HepG2 (cell line): ENCODE measurements around the gene CCDC85A. TPM values are rescaled to one million over a fixed set of nuclear protein-coding genes. Genes with fewer than 3 reads are reported as not detected.

Experiments used
- ATAC-seq: fragments of 200-7000 bp; cut with Tn5 transposase; 3 replicates; pipeline ENCODE4 v1.9.1; 2020; ENCODE audit warnings: mild to moderate bottlenecking, moderate library complexity
- BruUV-seq: library from RNA; stranded (reverse); fragments of 400-500 nt; replicated peaks from 2 replicates; lab custom pipeline; 2021; lab: Mats Ljungman, UMichigan
- CTCF ChIA-PET: fragments of 300-600 bp; formaldehyde crosslinking; extraction: SDS; loops from one replicate; lab custom pipeline; 2021; ENCODE audit warnings: low total read pairs, inconsistent platforms, low intra/inter-chr PET ratio; lab: Yijun Ruan, JAX
- POLR2A ChIA-PET: fragments of 350-600 bp; sonication (Branson Sonifier 250); formaldehyde crosslinking; loops from one replicate; lab custom pipeline; 2020; ENCODE audit warnings: antibody characterized with exemption, inconsistent platforms; lab: Yijun Ruan, JAX
- DNase-seq: peaks from one replicate; pipeline ENCODE4 v3.0.0-alpha.2; 2015; ENCODE audit warnings: low spot score
- FAIRE-seq: peaks from 3 replicates; lab custom pipeline; 2011; peaks lifted over from hg19 to GRCh38; lab: Jason Lieb, UNC
- H2AFZ ChIP-seq: one replicate; pipeline ENCODE4 v1.6.1; 2011; ENCODE audit warnings: low read length, inconsistent platforms
- H3K27ac ChIP-seq: fragments of 300-600 bp; 3 replicates; pipeline ENCODE4 v1.8.0; 2011; ENCODE audit warnings: mixed run types, mild to moderate bottlenecking, mixed read lengths, low read length, inconsistent platforms; ENCODE audit not compliant: insufficient read depth; ENCODE audit errors: extremely low read length
- H3K27me3 ChIP-seq, 2 experiments: fragments of 200-600 bp in 1 of 2; 2 replicates in 1 of 2; 3 replicates in 1 of 2; pipeline versions ENCODE4 v1.6.0 to v1.8.0; 2011; ENCODE audit warnings: low read length in 2 of 2, mild to moderate bottlenecking in 2 of 2, moderate library complexity in 2 of 2, inconsistent platforms in 1 of 2; ENCODE audit not compliant: insufficient read depth in 2 of 2, control insufficient read depth in 1 of 2
- H3K36me3 ChIP-seq, 2 experiments: fragments of 200-600 bp in 1 of 2; replicated peaks in 1 of 2; 2 replicates in 1 of 2; 3 replicates in 1 of 2; pipeline versions ENCODE4 v1.5.1 to v1.8.0; 2011; ENCODE audit warnings: low read length in 2 of 2, inconsistent platforms in 1 of 2; ENCODE audit not compliant: insufficient read depth in 2 of 2, control insufficient read depth in 1 of 2
- H3K4me1 ChIP-seq: 2 replicates; pipeline ENCODE4 v1.5.1; 2012; ENCODE audit warnings: low read length, inconsistent platforms; ENCODE audit not compliant: insufficient read depth
- H3K4me2 ChIP-seq: 2 replicates; pipeline ENCODE4 v1.6.0; 2011; ENCODE audit warnings: low read depth, low read length, inconsistent platforms
- H3K4me3 ChIP-seq, 3 experiments: fragments of 200-600 bp in 1 of 3; sonication (generic), shearing (Covaris generic) in 1 of 3; replicated peaks in 1 of 3; 2 replicates each; pipeline ENCODE4 v1.5.1; 2011 to 2016; ENCODE audit warnings: low read length in 3 of 3, inconsistent platforms in 2 of 3, low read depth in 2 of 3, mild to moderate bottlenecking in 2 of 3, control low read depth in 1 of 3, mixed read lengths in 1 of 3; ENCODE audit not compliant: insufficient read depth in 1 of 3
- H3K79me2 ChIP-seq: one replicate; pipeline ENCODE4 v1.6.1; 2011; ENCODE audit warnings: low read length, inconsistent platforms; ENCODE audit not compliant: insufficient read depth
- H3K9ac ChIP-seq: 2 replicates; pipeline ENCODE4 v1.6.0; 2011; ENCODE audit warnings: mild to moderate bottlenecking, low read depth, low read length, inconsistent platforms; ENCODE audit not compliant: insufficient read depth
- H3K9me3 ChIP-seq: 2 replicates; pipeline ENCODE4 v1.5.1; 2012; ENCODE audit warnings: mild to moderate bottlenecking, low read length
- H4K20me1 ChIP-seq: 2 replicates; pipeline ENCODE4 v1.6.0; 2011; ENCODE audit warnings: inconsistent platforms, mild to moderate bottlenecking, low read length, moderate library complexity; ENCODE audit not compliant: insufficient read depth
- ARNT ChIP-seq: fragments of 450-650 bp; IDR thresholded peaks from 2 replicates; pipeline ENCODE4 v1.6.1; 2017
- HOXA5 ChIP-seq: sonication (generic); formaldehyde crosslinking; IDR thresholded peaks from 2 replicates; pipeline ENCODE4 v1.4.0; 2020; ENCODE audit warnings: missing genetic modification reagents
- KDM4B ChIP-seq: sonication (generic); formaldehyde crosslinking; IDR thresholded peaks from 2 replicates; pipeline ENCODE4 v1.4.0; 2020; ENCODE audit warnings: missing genetic modification reagents
- NONO ChIP-seq, 2 experiments: fragments of 450-650 bp in 1 of 2; sonication (generic) in 1 of 2; formaldehyde crosslinking in 1 of 2; IDR thresholded peaks in 1 of 2; conservative IDR thresholded peaks in 1 of 2; 2 replicates each; pipeline versions ENCODE4 v1.6.1 to v1.8.0; 2017 to 2022; ENCODE audit warnings: mild to moderate bottlenecking in 1 of 2, missing genetic modification reagents in 1 of 2, moderate library complexity in 1 of 2
- PAF1 ChIP-seq: IDR thresholded peaks from 2 replicates; pipeline ENCODE4 v1.6.1; 2016; ENCODE audit warnings: missing genetic modification reagents, missing compliant biosample characterization
- SAP130 ChIP-seq: IDR thresholded peaks from 2 replicates; pipeline ENCODE4 v1.6.1; 2016; ENCODE audit warnings: low read depth
- SRY ChIP-seq: sonication (generic); formaldehyde crosslinking; IDR thresholded peaks from 2 replicates; pipeline ENCODE4 v1.8.0; 2022; ENCODE audit warnings: mild to moderate bottlenecking, missing genetic modification reagents
- TFAP4 ChIP-seq: sonication (generic); IDR thresholded peaks from 2 replicates; pipeline ENCODE4 v1.6.1; 2016; ENCODE audit warnings: low read depth, borderline replicate concordance
- ZBTB44 ChIP-seq: sonication (generic); formaldehyde crosslinking; IDR thresholded peaks from 2 replicates; pipeline ENCODE4 v1.4.0; 2020; ENCODE audit warnings: missing genetic modification reagents
- ZNF597 ChIP-seq: sonication (generic); formaldehyde crosslinking; IDR thresholded peaks from 2 replicates; pipeline ENCODE4 v1.5.0; 2020; ENCODE audit warnings: missing genetic modification reagents
- ZNF709 ChIP-seq: sonication (generic); formaldehyde crosslinking; IDR thresholded peaks from 2 replicates; pipeline ENCODE4 v1.5.0; 2020; ENCODE audit warnings: mild to moderate bottlenecking, missing genetic modification reagents
- ZNF724P ChIP-seq: sonication (generic); formaldehyde crosslinking; IDR thresholded peaks from 2 replicates; pipeline ENCODE4 v1.8.0; 2022; ENCODE audit warnings: missing genetic modification reagents, borderline replicate concordance
- ZNF792 ChIP-seq: IDR thresholded peaks from 2 replicates; pipeline ENCODE4 v1.6.1; 2016
- WGBS: methylation state at CpG from one replicate; pipeline ENCODE4 v1.1.6; 2017; ENCODE audit warnings: low lambda C conversion rate; 5-methylcytosine and 5-hydroxymethylcytosine counted together
- in situ Hi-C: cut with HindIII; loops from 2 replicates; pipeline ENCODE4 v1.10.0; 2017; ENCODE audit warnings: low pct_unique_long_range_greater_than_20kb; ENCODE audit not compliant: extremely low pct_ligation_motif_present
- intact Hi-C: fragments of 100-400 bp; cut with micrococcal nuclease; formaldehyde crosslinking; loops from one replicate; pipeline ENCODE4 v1.10.0; 2022; ENCODE audit not compliant: unreplicated experiment
- polyA plus RNA-seq, 8 experiments: library from polyadenylated mRNA; depleted of rRNA in 3 of 8; stranded (reverse) in 7 of 8; unstranded in 1 of 8; fragments of >200 nt; fragmentation: Illumina TruSeq in 4 of 8; extraction: Trizol in 4 of 8; gene quantifications; 2 replicates each; pipeline versions ENCODE4 v1.2.1 to v1.2.3, GENCODE V29; 2011 to 2016; ENCODE audit warnings: low read depth in 4 of 8, missing spikeins in 1 of 8, mixed read lengths in 1 of 8; ENCODE audit not compliant: insufficient read depth in 1 of 8
- total RNA-seq, 5 experiments: library from RNA; depleted of rRNA; stranded (reverse); fragments of >200 nt; fragmentation: Illumina TruSeq; extraction: Trizol; gene quantifications; 2 replicates each; pipeline ENCODE4 v1.2.3, GENCODE V29; 2016; ENCODE audit warnings: low read depth in 1 of 5

Gene CCDC85A
- total and polyA plus RNA-seq, 2 of the 13 experiments (the other 11 are each of a cell fraction or from before 2014, with no cell fraction given) = not detected

GRCh38 chr2:56231361-56231760, 47.6 kb downstream of the CCDC85A start:
- Histone ChIP-seq H3K27ac (no peak overlapping the region), H3K9me3 (no peaks in the 10 kb centered on the region), H3K4me2 (no peak overlapping the region), H3K9ac (no peak overlapping the region), H3K4me1 (no peaks in the 10 kb centered on the region), H4K20me1 (no peaks in the 10 kb centered on the region), H3K79me2 (no peaks in the 10 kb centered on the region), H3K4me3 (no peak overlapping the region), H3K36me3 (no peaks in the 10 kb centered on the region), H2AFZ (no peak overlapping the region), H3K27me3 (no peaks in the 10 kb centered on the region)
- intact Hi-C loops (no loop called here), in situ Hi-C loops (no loop called here)
- DNase-seq = no peak
- TF ChIP-seq SAP130 (CRISPR knock-in tag) (no peak), ZNF709 (CRISPR knock-in tag) (no peak), NONO (IDR thresholded peaks at IDR 0.05) (no peak), NONO (CRISPR knock-in tag; conservative IDR thresholded peaks at IDR 0.05) (no peak), ZNF792 (CRISPR knock-in tag) (no peak), SRY (CRISPR knock-in tag) (no peak), ARNT (no peak), HOXA5 (CRISPR knock-in tag) (no peak), KDM4B (CRISPR knock-in tag) (no peak), ZBTB44 (CRISPR knock-in tag) (no peak), ZNF597 (no peak), PAF1 (CRISPR knock-in tag) (no peak), TFAP4 (no peak), ZNF724P (CRISPR knock-in tag) (no peak)
- ATAC-seq = no peak
- CTCF ChIA-PET = no interaction called here
- WGBS = 2% methylated on average over 3 of the region's 3 CpGs
- no TSS peak for BruUV-seq
- POLR2A ChIA-PET = no interaction called here
- no peak for FAIRE-seq
